Adipose tissue (tissue), 3 donors: ENCODE results near the gene MEI4. TPM values are rescaled to one million over a fixed set of nuclear protein-coding genes. Genes with fewer than 3 reads are reported as not detected.

Source experiments
- H3K27ac ChIP-seq: one replicate; pipeline ENCODE4 v1.5.1; 2013; ENCODE audit warnings: low read depth, low read length
- WGBS, 3 donors: extraction: QIAGEN DNeasy Blood & Tissue Kit; methylation state at CpG; one replicate each; pipeline ENCODE4 v1.1.7; 2013; 5-methylcytosine and 5-hydroxymethylcytosine counted together
- polyA plus RNA-seq, 3 donors: library from polyadenylated mRNA; stranded (reverse); fragments of 200-250 nt; gene quantifications; one replicate each; pipeline ENCODE4 v1.2.3, GENCODE V29; 2013
- donor health status: healthy with polysubstance abuse.
- donor health status: Bipolar disorder and iron deficiency.
- donor health status: healthy.

The MEI4 gene
- polyA plus RNA-seq, 3 donors, result 0.04 to 0.41 TPM; not detected in 1

DNA sequence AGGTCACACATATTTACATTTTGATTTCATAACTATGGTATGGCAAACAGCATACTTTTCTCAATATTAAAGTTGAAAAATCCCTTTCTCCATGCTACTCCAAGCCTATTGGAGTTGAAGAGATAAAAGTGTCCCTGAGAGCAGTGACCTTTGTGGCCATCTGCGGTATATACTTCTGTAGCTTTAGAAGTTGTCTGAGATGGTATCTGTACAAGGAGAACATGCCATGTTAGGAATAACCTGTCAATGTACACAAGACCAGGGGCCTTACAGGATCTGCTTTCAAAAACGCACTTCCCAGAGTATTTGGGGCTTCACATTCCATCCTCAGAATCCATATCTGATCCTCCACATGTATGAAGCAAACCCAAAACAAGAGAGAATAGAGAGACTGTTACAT lies 226.7 kb downstream of the MEI4 start:
- H3K27ac ChIP-seq, result no peak overlapping the region
- WGBS, 3 donors, result 66 to 80% (median 67%) methylated on average over 2 of the region's 2 CpGs

- no peak overlapping the region for H3K27ac ChIP-seq
- 32 to 80% (median 45%) methylated on average over 2 of the region's 2 CpGs for WGBS, 3 donors
These were observed 227.7 kb downstream of the MEI4 start for GRCh38 chr6:77880501-77880900.

DNA sequence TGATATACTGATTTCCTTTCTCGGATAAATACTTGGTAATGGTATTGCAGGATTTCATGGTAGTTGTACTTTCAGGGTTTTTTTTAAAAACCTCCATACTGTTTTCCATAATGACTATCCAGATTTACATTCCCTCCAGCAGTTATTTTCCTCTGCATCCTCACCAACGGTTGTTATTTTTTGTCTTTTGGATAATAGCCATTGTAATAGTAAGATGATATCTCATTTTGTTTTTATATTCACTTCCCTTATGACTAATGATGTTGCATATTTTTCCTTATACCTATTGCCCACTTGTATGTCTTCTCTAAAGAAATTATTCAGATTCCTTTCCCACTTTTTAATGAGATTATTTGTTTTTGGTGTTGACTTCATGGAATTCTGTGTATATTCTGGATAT lies 231.0 kb downstream of the MEI4 start:
- H3K27ac ChIP-seq, result no peak overlapping the region
- 73 to 79% (median 74%) methylated on average over 2 of the region's 2 CpGs for WGBS, 3 donors

- no peak overlapping the region for H3K27ac ChIP-seq
- WGBS, 3 donors, result 52 to 57% (median 54%) methylated on average over 4 of the region's 4 CpGs
These were observed 240.6 kb downstream of the MEI4 start for GRCh38 chr6:77893391-77893790.

DNA sequence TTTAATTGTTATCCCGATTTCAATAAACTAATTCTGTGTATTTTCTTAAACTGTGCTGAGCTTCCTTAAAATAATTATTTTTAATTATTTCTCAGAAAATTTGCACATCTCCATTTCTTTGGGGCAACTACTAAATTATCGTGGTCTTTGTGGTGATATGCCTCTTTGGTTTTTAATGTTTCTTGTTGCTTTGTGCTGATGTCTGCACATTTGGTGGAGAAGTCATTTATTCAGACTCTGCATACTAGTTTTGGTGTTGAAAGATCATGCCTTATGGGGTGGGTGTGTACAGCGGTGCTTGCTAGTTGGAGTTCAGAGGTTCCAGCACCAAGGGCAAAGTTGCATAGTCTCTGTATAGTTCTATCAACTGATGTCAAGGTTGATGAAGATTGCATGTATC lies 253.2 kb downstream of the MEI4 start:
- no peak overlapping the region for H3K27ac ChIP-seq
- 88 to 93% (median 91%) methylated on average over 3 of the region's 3 CpGs for WGBS, 3 donors

DNA sequence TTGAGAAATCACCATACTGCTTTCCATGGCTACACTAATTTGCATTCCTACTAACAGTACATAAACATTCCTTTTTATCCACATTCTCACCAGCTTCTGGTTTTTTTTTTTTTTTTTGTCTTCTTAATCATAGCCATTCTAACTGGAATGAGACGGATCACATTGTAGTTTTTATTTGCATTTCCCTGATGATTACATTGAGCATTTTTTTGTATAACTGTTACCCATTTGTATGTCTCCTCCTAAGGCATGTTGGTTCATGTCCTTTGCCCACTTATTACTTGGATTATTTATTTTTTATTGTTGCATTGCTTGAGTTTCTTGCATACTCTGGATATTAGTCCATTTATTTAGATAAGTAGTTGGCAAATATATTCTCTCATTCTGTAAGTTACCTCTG lies 258.0 kb downstream of the MEI4 start:
- no peak overlapping the region for H3K27ac ChIP-seq
- 87 to 88% (median 88%) methylated on average over 1 of the region's 1 CpG for WGBS, 3 donors

- WGBS, 3 donors, result 31 to 59% (median 52%) methylated on average over 3 of the region's 3 CpGs
- H3K27ac ChIP-seq, result no peak overlapping the region
These were observed 273.4 kb downstream of the MEI4 start for GRCh38 chr6:77926198-77926751.

- WGBS, 3 donors, result 58 to 89% (median 82%) methylated on average over 2 of the region's 2 CpGs
These were observed 277.5 kb downstream of the MEI4 start for GRCh38 chr6:77930382-77930781.

DNA sequence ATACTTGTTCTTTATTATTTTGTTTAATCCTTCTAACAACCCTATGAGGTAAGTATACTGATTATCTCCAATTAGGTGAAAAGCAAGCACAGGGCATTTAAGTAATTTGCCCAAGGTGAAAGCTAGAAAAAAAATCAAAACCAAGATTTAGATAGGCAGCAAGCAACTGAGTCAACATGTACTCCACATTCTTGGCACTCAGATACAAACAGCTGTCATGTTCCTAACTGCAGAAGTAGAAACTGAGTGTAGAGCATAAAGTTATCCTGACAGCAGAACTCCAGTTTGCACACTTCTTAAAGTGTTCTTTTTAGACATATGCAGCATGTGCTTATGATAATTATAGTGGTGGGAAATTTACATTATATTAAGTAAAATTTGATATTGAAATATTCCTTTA lies 278.1 kb downstream of the MEI4 start:
- no peak overlapping the region for H3K27ac ChIP-seq

More at GRCh38 chr6:77930382-77930781, 277.5 kb downstream of the MEI4 start:
- no peak overlapping the region for H3K27ac ChIP-seq

DNA sequence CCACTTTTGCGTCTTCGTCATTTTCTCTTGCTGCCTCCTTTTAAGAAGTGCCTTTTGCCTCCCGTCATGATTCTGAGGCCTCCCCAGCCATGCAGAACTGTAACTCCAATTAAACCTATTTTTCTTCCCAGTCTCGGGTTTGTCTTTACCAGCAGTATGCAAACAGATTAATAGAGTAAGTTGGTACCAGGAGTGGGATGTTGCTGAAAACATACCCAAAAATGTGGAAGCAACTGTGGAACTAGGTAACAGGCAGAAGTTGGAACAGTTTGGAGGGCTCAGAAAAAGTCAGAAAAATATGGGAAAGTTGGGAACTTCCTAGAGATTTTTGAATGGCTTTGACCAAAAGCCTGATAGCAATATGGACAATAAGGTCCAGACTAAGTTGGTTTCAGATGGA lies 309.2 kb downstream of the MEI4 start:
- 83 to 90% (median 87%) methylated on average over 4 of the region's 4 CpGs for WGBS, 3 donors
- no peak overlapping the region for H3K27ac ChIP-seq

- no peak overlapping the region for H3K27ac ChIP-seq
- WGBS, 3 donors, result 92 to 96% (median 94%) methylated on average over 1 of the region's 1 CpG
These were observed 312.6 kb downstream of the MEI4 start for GRCh38 chr6:77965449-77965848.

DNA sequence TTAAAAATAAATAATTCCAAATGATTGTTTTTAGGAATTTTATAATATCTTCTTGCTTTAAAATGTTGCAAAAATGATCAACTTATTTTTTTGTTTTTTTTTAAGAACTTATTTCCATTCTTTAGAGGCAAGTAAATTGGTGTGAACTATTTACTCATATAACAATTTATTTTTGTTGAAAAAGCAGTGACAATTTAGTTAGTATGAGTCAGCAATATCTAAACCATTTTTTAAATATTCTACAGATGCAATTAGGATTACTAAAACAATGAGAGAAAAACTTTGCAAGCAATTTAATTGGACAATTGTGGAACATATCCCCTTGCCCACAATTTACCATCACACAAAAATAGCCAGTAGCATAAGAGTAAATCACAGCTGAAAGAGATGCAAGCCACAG lies 319.5 kb downstream of the MEI4 start:
- H3K27ac ChIP-seq, result no peak overlapping the region

Other genes with a start within 250 kb of the MEI4 start
- gene HTR1B, start 189.5 kb upstream of the MEI4 start, polyA plus RNA-seq, result under 1 TPM in 1 of 3 donors, not detected in 2; 0.25 TPM